Measurements from ENCODE around the gene TUBB4B. TPM values are rescaled to one million over a fixed set of nuclear protein-coding genes. Genes with fewer than 3 reads are reported as not detected.

The TUBB4B gene
- total RNA-seq, 1 donor from 2014 or later: 191 TPM

Other genes with a start within 250 kb of the TUBB4B start
- 53.1 TPM for gene PAXX, start 248.9 kb upstream of the TUBB4B start, total RNA-seq
- 80.7 TPM for gene CLIC3, start 244.7 kb upstream of the TUBB4B start, total RNA-seq
- gene ABCA2, start 213.1 kb upstream of the TUBB4B start, total RNA-seq: 44.3 TPM
- 0.81 TPM for gene FUT7, start 209.2 kb upstream of the TUBB4B start, total RNA-seq
- gene NPDC1, start 195.1 kb upstream of the TUBB4B start, total RNA-seq: 152 TPM
- 0.41 TPM for gene ENTPD2, start 187.2 kb upstream of the TUBB4B start, total RNA-seq
- gene SAPCD2, start 170.7 kb upstream of the TUBB4B start, total RNA-seq: 0.84 TPM
- 30.7 TPM for gene UAP1L1, start 163.8 kb upstream of the TUBB4B start, total RNA-seq
- 39.4 TPM for gene MAN1B1, start 154.3 kb upstream of the TUBB4B start, total RNA-seq
- 183 TPM for gene DPP7, start 126.6 kb upstream of the TUBB4B start, total RNA-seq
- gene GRIN1, start 102.1 kb upstream of the TUBB4B start, total RNA-seq: 0.64 TPM
- gene LRRC26, start 71.2 kb upstream of the TUBB4B start, total RNA-seq: not detected
- not detected for gene TMEM210, start 69.2 kb upstream of the TUBB4B start, total RNA-seq
- 51.4 TPM for gene ANAPC2, start 52.7 kb upstream of the TUBB4B start, total RNA-seq
- 55.5 TPM for gene SSNA1, start 52.6 kb upstream of the TUBB4B start, total RNA-seq
- gene TPRN, start 40.5 kb upstream of the TUBB4B start, total RNA-seq: 22.3 TPM
- 28.7 TPM for gene TMEM203, start 35.6 kb upstream of the TUBB4B start, total RNA-seq
- gene NDOR1, start 35.6 kb upstream of the TUBB4B start, total RNA-seq: 16.7 TPM
- gene RNF208, start 19.0 kb upstream of the TUBB4B start, total RNA-seq: 6.7 TPM
- 0.41 TPM for gene CYSRT1, start 16.1 kb upstream of the TUBB4B start, total RNA-seq
- gene RNF224, start 13.8 kb upstream of the TUBB4B start, total RNA-seq: 0.35 TPM
- 0.23 TPM for gene SLC34A3, start 10.4 kb upstream of the TUBB4B start, total RNA-seq
- gene STPG3, start 10.0 kb downstream of the TUBB4B start, total RNA-seq: not detected
- 47.2 TPM for gene NELFB, start 14.0 kb downstream of the TUBB4B start, total RNA-seq
- gene TOR4A, start 36.4 kb downstream of the TUBB4B start, total RNA-seq: 27.4 TPM
- gene NRARP, start 61.0 kb downstream of the TUBB4B start, total RNA-seq: 21.5 TPM
- 27.3 TPM for gene EXD3, start 181.9 kb downstream of the TUBB4B start, total RNA-seq
- gene NOXA1, start 182.1 kb downstream of the TUBB4B start, total RNA-seq: 6.5 TPM
- not detected for gene ENTPD8, start 200.1 kb downstream of the TUBB4B start, total RNA-seq
- gene NSMF, start 218.0 kb downstream of the TUBB4B start, total RNA-seq: 23.9 TPM